ENCODE results near the gene SDF2L1. TPM values are rescaled to one million over a fixed set of nuclear protein-coding genes. Genes with fewer than 3 reads are reported as not detected.
"Not testable (repeated sequence)": the region's sequence is repeated elsewhere in the genome, so short reads cannot be mapped to it uniquely, and the experiment has no call there.

SDF2L1 gene
- total RNA-seq, 6 experiments from 2014 or later, result 49.1 to 63.5 (median 55.6) TPM

DNA sequence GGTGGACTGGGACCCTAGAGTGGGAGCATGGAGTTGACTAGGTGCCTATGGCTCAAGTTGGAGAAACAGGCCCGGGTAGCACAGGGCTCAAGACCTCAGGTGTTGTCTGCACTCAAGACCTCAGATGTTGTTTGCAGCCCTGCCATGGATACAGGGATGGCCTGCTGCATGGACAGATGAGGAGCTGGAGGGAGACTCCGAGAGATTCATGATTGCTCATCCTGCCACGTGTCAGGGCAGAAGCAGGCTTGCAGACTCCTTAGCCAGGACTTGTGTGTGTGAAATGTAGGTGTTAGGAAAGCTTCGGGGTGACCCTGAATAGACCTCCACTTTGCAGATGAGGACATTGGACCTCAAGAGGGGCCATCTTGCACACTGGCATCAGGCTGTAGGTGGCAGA is 8.6 kb upstream of the SDF2L1 start:
- H3K27me3 Mint-ChIP-seq (ENCODE audit: insufficient read depth), result peaks cover 1% of the 10 kb centered on the region; the same call in 1 of the 2 replicates
- no peak for DNase-seq

DNA sequence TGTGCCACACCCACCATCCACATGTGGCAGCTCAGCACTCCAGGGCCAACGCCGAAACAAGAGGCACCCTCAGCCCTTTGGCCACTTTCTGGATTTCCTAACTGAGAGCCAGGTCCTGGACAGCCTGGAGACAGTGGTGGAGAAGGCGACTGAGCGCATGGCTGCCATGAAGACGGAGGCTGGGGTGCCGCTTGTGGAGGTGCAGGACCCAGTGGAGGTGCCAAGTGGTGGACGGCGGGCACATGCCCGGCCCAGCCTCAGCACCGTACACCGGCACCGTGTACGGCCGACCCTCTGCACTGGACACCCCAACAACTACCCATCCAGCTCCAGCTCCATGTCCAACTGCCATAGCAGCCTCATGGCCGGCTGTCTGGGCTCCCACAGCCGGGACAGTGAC is 8.0 kb upstream of the SDF2L1 start:
- Mint-ChIP-seq H3K4me3 (no peak overlapping the region), H3K27me3 (ENCODE audit: insufficient read depth) (peaks cover 1% of the 10 kb centered on the region; the same call in 1 of the 2 replicates), H3K9me3 (no peaks in the 10 kb centered on the region), H3K36me3 (ENCODE audit: low read depth) (no peaks in the 10 kb centered on the region), H3K4me1 (ENCODE audit: low read depth) (no peaks in the 10 kb centered on the region), H3K27ac (no peak overlapping the region)
- no peak for DNase-seq
- TF ChIP-seq, protein P1, sequence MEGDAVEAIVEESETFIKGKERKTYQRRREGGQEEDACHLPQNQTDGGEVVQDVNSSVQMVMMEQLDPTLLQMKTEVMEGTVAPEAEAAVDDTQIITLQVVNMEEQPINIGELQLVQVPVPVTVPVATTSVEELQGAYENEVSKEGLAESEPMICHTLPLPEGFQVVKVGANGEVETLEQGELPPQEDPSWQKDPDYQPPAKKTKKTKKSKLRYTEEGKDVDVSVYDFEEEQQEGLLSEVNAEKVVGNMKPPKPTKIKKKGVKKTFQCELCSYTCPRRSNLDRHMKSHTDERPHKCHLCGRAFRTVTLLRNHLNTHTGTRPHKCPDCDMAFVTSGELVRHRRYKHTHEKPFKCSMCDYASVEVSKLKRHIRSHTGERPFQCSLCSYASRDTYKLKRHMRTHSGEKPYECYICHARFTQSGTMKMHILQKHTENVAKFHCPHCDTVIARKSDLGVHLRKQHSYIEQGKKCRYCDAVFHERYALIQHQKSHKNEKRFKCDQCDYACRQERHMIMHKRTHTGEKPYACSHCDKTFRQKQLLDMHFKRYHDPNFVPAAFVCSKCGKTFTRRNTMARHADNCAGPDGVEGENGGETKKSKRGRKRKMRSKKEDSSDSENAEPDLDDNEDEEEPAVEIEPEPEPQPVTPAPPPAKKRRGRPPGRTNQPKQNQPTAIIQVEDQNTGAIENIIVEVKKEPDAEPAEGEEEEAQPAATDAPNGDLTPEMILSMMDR (IDR thresholded peaks at IDR 0.05), result no peak

More for the DNA sequence above, 8.6 kb upstream of the SDF2L1 start:
- Mint-ChIP-seq H3K36me3 (ENCODE audit: low read depth) (peaks cover under 1% of the 10 kb centered on the region; the same call in 1 of the 2 replicates), H3K27ac (no peak overlapping the region), H3K4me1 (ENCODE audit: low read depth) (no peaks in the 10 kb centered on the region), H3K4me3 (no peak overlapping the region), H3K9me3 (no peaks in the 10 kb centered on the region)
- TF ChIP-seq, protein P1 (IDR thresholded peaks at IDR 0.05), result no peak

DNA sequence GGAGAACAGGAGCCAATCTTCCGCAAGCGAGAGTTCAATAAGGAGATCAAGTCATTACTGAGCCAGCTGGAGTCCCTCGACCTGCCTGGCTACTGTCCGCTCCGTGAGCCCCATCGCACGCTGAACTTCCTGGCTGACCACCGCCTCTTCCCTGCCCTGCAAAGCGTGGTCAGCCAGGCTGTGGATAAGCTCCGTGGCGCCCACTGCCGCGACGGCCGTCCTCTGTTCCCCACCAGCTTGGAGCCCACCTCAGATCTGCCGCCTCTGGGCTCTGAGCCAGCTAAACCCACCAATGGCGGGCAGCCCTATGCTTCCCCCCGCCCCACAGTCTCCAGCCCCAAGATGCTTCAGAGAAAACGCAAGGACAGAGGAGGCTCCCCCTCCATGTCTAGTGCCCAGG is 7.3 kb upstream of the SDF2L1 start:
- H3K27ac Mint-ChIP-seq, result no peak overlapping the region
- H3K4me3 Mint-ChIP-seq, result no peak overlapping the region
- peaks cover 1% of the 10 kb centered on the region; the same call in 1 of the 2 replicates for H3K27me3 Mint-ChIP-seq (ENCODE audit: insufficient read depth)
- no peaks in the 10 kb centered on the region for H3K4me1 Mint-ChIP-seq (ENCODE audit: low read depth)
- H3K9me3 Mint-ChIP-seq, result no peaks in the 10 kb centered on the region
- DNase-seq, result no peak
- TF ChIP-seq, protein P1 (IDR thresholded peaks at IDR 0.05), result no peak
- H3K36me3 Mint-ChIP-seq (ENCODE audit: low read depth), result no peaks in the 10 kb centered on the region

DNA sequence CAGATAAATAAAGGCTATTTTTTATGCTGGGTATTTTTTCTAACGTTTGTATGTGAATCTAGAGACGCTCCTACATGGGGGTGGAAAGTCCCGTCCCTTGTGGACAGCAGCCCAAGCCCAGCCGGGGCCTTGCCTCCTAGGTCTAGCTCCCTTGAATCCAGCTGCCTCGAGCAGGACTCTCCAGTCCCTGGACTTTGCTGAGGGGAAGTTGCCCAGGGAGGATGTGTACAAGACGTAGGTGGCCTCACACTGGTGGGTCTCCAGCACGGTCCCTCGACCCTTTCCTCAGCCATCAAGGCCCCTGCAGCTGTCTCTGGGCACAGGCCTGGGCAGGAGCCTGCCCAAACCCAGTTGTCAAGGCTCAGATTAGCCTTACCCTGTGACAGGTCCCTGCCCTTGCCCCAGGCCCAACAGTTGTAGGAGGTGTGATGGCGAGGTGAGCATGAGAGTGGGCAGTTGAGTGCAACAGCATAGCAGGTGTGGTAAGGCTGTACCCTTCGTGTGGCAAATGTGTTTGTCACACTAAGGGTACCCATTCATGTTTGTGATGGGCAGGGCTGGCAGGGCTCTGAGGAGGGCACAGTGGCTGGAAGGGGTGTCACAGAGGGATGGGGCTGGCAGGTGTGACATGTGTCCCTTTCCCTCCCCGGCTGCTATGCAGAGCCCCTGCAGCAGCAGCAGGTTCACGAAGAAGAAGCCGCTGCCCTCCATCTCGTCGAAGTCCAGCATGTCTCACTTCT is 6.2 kb upstream of the SDF2L1 start:
- peaks cover 1% of the 10 kb centered on the region; the same call in 1 of the 2 replicates for H3K27me3 Mint-ChIP-seq (ENCODE audit: insufficient read depth)
- H3K4me3 Mint-ChIP-seq, result no peak overlapping the region
- H3K36me3 Mint-ChIP-seq (ENCODE audit: low read depth), result no peaks in the 10 kb centered on the region
- DNase-seq, result no peak
- H3K4me1 Mint-ChIP-seq (ENCODE audit: low read depth), result peaks cover 4% of the 10 kb centered on the region
- TF ChIP-seq, protein P1 (IDR thresholded peaks at IDR 0.05), result no peak
- H3K27ac Mint-ChIP-seq, result no peak overlapping the region
- no peaks in the 10 kb centered on the region for H3K9me3 Mint-ChIP-seq

DNA sequence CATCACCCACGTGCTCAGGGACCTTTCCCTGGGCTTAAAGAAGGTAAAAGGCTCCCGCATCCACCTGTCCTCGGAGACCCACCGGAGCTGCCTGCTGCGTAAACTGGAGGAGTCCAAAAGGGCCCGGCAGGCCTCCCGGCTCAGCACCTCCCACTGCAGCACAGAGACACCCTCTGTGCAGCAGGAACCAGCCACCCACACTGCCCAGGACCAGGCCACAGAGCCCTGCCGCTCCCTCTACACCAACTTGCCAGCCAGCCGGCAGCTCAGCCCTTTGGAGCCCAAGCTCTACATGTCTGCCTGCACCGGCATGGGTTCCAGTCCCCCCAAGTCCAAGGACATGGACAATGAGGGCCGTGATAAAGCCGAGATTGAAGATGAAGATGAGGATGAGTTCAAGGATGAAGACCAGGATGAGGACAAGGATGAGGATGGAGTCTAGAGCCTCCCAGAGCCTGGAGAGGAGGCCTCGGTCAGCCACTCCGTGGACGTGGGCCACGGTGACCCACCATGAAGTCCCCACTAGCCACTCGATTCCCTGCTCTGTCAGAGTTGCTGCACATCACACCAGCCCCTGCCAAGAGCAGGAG is 5.4 kb upstream of the SDF2L1 start:
- Mint-ChIP-seq H3K9me3 (no peaks in the 10 kb centered on the region), H3K27ac (no peak overlapping the region), H3K4me1 (ENCODE audit: low read depth) (peaks cover 10% of the 10 kb centered on the region), H3K4me3 (no peak overlapping the region), H3K27me3 (ENCODE audit: insufficient read depth) (peaks cover 1% of the 10 kb centered on the region; the same call in 1 of the 2 replicates), H3K36me3 (ENCODE audit: low read depth) (no peaks in the 10 kb centered on the region)
- TF ChIP-seq, protein P1 (IDR thresholded peaks at IDR 0.05), result no peak
- DNase-seq, result no peak

DNA sequence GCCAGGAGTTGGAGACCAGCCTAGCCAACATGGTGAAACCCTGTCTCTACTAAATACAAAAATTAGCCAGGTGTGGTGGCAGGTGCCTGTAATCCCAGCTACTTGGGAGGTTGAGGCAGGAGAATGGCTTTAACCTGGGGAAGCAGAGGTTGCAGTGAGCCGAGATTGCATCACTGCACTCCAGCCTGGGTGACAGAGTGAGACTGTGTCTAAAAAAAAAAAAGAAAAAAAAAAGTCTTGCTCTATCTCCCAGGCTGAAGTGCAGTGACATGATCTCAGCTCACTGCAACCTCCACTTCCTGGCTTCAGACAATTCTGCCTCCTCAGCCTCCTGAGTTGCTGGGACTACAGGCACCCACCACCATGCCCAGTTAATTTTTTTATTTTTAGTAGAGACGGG is 4.7 kb upstream of the SDF2L1 start:
- H3K27ac Mint-ChIP-seq; H3K9me3 Mint-ChIP-seq; H3K36me3 Mint-ChIP-seq (ENCODE audit: low read depth); DNase-seq; H3K27me3 Mint-ChIP-seq (ENCODE audit: insufficient read depth); H3K4me1 Mint-ChIP-seq (ENCODE audit: low read depth); H3K4me3 Mint-ChIP-seq: not testable (repeated sequence)
